ENCODE measurements around the gene OR1F1.
"Not testable (repeated sequence)": the region's sequence is repeated elsewhere in the genome, so short reads cannot be mapped to it uniquely, and the experiment has no call there.

Gene OR1F1

DNA sequence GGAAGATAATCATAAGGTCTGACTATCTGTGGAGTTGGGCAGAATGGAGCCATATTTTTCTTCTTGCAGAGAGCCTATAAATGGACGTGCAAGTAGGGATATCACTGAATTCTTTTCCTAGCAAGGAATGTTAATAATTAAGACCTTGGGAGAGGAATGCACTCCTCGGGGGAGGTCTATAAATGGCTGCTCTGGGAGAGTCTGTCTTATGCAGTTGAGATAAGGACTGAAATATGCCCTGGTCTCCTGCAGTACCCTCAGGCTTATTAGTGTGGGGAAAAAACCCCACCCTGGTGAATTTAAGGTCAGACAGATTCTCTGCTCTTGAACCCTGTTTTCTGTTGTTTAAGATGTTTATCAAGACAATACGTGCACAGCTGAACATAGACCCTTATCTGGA is 17.9 kb downstream of the OR1F1 start:
- not testable (repeated sequence) for DNase-seq

GRCh38 chr16:3207086-3207953 is 19.3 kb downstream of the OR1F1 start:
- DNase-seq: no peak

GRCh38 chr16:3212006-3212405 is 24.0 kb downstream of the OR1F1 start:
- DNase-seq: no peak

DNA sequence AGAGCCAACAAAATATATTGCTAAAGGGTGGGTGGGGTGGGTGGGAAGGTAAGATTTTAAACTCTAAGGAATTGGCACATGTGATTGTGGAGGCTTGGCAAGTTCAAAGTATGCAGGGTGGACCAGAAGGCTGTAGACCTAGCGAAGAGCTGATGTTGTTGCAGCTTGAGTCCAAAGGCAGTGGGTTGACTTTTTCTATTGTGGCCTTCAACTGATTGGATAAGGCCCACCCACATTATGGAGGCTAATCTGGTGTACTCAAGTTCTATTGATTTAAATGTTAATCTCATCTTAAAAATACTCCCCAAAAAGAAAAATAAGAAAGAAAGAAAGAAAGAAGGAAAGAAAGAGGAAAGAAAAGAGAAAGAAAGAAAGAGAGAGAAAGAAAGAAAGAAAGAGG is 24.6 kb downstream of the OR1F1 start:
- DNase-seq: no peak

GRCh38 chr16:3214904-3215600 is 27.0 kb downstream of the OR1F1 start:
- no peak for DNase-seq

- DNase-seq: no peak
These were observed 27.7 kb downstream of the OR1F1 start for GRCh38 chr16:3215601-3216262.

GRCh38 chr16:3216263-3216640 is 28.2 kb downstream of the OR1F1 start:
- DNase-seq: no peak

DNA sequence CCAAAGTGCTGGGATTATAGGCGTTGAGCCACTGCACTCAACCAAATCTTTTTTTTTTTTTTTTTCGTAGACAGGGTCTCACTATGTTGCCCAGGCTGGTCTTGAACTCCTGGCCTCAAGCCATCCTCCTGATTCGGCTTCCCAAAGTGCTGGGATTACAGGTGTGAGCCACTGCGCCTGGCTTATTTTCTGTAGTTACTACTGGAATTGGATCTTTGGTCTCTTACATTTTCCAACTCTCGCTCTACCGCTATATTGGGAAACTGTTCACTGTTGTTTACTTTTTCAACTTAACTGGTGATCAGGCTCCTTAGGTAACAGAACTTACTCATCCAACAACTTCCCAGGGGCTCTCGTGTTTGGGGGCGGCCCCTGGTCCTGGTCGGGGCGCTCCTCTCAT is 32.8 kb downstream of the OR1F1 start:
- no peak for DNase-seq

DNA sequence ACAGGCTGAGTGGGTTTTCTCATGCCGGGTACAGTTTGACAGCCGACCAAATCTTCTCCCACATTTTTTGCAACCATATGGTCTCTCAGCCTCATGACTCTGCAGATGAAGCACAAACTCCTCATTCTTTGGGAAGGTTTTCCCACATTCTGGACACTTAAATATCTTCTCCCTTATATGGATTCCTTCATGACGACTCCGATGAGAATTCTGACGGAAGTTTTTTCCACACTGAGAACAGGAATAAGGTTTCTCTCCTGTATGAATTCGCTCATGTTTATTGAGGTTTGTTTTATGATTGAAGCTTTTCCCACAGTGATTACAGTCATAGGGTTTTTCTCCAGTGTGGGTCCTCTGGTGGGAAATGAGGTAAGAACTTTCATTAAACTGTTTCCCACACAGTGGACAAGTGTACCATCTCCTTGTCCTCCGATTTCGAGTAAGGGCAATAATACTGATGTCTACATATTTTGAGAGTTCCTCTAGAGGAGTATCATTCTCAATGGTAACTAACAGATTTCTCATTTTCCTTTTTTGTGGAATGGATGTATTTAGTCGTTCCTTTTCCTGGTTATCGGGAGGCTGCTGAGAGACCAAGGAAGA is 36.0 kb downstream of the OR1F1 start:
- DNase-seq: no peak

DNA sequence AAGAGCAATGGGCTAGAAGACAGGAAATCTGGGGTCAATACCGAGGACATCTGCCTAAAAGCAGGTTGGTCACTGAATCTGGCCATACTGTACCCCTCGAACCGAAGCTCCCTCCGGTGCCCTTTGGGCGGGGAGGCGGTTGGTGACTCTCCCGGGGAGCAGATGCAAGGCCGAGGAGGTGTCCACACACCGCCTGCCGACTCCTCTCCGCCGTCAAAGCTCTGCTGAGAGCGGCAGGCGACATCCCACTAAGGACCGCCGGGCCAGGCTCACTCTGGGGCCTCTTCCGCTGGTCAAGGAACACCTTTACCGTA is 46.5 kb downstream of the OR1F1 start:
- DNase-seq: peak; percentile 18

DNA sequence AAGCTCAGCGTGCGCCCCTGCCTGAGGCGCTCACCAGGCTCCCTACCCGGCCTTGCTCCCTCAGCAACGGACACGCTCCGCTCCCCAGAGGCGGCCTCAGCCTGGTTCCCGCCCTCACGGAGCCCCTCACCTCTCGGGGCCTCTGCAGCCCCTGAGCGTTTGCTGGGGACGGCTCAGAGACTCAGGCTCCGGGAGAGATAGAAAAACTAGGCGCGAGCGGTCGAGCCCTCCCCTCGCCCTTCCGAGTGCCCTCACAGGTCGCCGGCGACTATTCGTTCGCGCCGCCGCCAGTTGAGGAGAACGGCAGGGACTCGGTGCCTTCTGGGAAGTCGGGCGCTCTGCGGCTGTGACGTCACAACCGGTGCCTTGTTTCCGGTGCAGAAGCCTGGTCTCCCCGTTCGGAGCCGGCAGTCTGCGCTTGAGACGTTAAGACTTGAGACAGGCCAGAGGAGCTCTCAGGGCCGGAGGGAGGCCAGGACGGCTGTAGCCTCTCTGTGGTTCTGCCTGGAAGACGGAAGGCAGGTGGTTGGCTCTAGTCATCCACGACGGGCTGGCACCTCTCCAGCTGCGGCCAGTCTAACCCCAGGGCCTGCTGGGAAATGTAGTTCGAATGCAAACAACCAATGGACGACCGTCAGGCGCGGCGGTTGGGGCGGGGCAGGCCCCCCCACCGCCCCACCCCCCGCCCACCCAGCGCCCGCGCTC is 47.0 kb downstream of the OR1F1 start, which contains the start of gene ZNF200:
TSS of gene ZNF200 (minus strand) at position 302 of the 705 bp plus-strand sequence. CDS start 1,403 bp downstream, outside the sequence.
- DNase-seq: peak; percentile 92

- no peak for DNase-seq
These were observed 48.1 kb downstream of the OR1F1 start for GRCh38 chr16:3235856-3236669.

- no peak for DNase-seq
These were observed 53.8 kb downstream of the OR1F1 start for GRCh38 chr16:3241761-3242160.

DNA sequence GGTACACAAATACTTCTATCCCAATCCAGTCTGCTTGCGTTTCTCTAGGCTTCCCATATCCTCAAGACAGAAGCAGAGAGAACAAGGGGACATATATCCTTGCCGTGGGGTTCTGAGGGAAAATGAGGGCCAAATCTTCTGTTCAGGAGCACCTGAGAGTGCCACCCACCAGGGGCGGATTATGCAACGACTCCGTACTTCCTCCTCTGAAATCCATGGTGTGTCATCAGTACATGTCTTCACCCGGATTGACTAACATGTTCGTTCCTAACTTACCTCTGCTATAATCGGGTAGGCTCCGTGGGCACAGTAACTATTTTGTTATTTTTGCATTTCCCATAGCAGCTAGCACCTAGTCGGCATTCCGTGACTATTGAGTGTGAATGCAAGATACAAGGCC is 54.7 kb downstream of the OR1F1 start:
- DNase-seq: no peak

- DNase-seq: no peak
These were observed 55.9 kb downstream of the OR1F1 start for GRCh38 chr16:3243882-3244281.

DNA sequence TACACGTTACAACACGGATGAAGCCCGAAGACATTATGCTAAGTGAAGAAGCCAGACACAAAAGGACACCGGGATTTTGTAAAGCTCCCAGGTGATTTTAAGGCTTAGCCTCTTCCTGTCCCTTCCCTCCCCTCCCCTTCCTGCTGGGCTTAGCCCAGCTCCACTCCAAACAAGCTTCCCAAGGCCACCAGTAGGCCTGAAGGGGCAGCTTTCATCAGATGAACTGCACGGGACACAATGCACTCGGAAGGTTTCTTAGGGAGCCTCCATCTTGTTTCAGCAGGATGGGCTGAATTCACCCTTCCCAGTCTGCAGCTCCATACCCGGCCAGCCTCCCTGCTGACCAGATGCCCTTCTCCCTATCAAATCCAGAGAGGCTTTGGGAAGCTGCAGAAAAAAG is 58.0 kb downstream of the OR1F1 start:
- no peak for DNase-seq

DNA sequence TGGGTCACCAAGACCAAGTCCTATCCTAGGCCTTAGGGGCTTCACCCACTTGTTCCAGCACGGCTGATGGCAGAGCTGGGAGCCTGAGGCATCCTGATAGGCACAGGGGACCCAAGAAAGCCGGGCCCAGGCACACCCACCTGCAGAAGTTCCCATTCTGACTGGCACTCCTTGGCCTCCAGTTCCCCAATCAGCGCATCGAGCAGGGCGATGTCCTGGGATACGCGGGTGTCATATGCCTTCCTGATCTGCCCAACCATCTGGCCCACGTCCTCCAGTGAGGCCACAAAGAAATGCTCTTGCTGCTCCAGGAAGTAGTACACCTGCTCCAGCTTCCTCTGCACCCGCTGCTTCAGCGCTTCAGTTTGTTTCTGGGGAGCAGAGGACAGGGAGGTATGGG is 58.9 kb downstream of the OR1F1 start:
- no peak for DNase-seq

DNA sequence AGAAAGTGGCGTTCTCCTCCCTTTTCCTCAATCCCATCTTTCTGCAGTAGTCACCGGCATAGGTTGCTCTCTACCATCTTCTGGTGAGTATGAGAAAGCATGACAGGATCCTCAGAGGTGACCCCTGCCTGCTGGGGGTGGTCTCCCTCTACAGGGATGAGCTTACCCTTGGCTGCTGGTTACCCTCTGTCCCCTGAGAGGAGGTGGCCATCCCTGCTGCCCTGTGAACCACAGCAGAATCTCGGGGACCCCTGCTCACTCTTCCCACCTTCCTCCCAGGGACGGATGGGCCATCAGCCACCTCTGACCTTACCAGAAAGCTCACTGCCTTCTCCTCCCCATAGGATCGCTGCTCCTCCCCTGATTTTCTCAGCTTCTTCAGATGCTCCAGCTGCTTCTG is 60.6 kb downstream of the OR1F1 start:
- DNase-seq: no peak

GRCh38 chr16:3249020-3249419 is 61.0 kb downstream of the OR1F1 start:
- no peak for DNase-seq

DNA sequence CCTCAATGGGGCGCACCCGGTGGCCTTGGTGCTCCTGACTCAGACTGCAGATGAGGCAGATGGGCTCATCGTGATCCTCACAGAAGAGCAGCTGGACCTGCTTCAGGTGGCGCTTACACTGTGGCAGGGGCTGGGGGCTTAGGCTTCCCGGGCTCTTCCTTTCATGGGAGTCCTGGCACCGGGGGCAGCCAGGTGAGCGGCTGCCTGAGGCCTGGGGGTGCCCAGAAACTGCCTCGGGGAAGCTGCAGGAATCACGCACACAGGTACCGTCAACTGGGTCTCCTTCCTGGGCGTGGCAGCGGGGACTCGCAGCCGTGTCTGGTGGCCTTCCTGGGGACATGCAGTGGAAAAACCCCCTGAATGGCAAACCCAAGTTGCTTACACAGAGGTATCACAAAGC is 61.4 kb downstream of the OR1F1 start:
- no peak for DNase-seq

GRCh38 chr16:3252967-3253366 is 65.0 kb downstream of the OR1F1 start:
- peak; percentile 11 for DNase-seq

GRCh38 chr16:3254309-3254708 is 66.3 kb downstream of the OR1F1 start:
- DNase-seq: no peak

Measured in DMS 273 treated with DMSO at 0.1 percent for 48 hours (cell line).